ENCODE data around the gene MREG.
"Not testable (repeated sequence)": the region's sequence is repeated elsewhere in the genome, so short reads cannot be mapped to it uniquely, and the experiment has no call there.

MREG gene

GRCh38 chr2:216002693-216003092, 10.7 kb downstream of the MREG start:
- H3K27ac ChIP-seq: no peak overlapping the region
- no peak for TF ChIP-seq CTCF (conservative IDR thresholded peaks at IDR 0.05)

- TF ChIP-seq CTCF (conservative IDR thresholded peaks at IDR 0.05): no peak
- no peak overlapping the region for H3K27ac ChIP-seq
Measured at GRCh38 chr2:216002101-216002678, 11.2 kb downstream of the MREG start.

DNA sequence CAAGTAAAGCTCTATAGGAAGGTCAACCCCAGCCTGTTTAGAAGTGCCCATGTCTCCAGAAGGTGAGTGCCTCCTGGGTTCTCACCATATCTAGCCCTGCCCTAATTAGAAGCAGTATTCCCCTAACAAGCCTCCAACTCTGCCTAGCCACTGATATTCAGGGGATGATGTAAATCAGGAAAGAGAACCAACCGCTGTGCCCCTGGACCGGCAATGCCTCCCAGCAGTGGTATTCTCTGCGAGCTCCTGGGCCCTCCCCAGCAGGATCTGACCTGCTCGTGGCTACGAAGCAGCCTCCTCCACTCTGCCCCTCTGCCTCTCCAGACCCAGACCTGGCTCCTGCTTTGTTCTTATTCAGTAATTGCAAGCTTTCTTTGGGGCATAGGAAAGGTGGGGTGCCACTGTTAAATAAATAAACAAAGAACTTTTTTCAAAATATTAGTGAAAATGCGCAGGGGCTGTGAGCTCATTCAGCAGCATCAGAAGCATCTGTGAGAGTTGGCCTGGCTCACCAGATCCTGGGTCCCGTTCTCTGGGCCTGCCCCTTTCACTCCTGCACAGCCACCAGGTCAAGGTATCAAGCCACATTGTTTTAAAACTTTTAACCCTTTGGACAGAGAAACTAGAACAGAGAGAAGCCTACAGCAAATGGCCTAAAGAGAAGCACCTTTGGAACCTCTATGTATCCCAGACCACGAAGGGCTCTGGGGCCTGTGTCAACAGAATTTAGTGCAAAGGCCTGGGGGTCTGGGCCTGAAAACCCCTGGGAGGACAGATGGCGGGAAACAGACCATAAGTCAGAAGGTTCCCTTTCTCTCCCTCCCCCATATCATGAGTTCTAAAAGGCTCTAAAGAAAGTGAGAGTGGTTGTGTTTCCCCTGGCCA, 11.9 kb downstream of the MREG start:
- no peak overlapping the region for H3K27ac ChIP-seq
- TF ChIP-seq CTCF (conservative IDR thresholded peaks at IDR 0.05): no peak

GRCh38 chr2:215998636-215999035, 14.7 kb downstream of the MREG start:
- no peak for TF ChIP-seq CTCF (conservative IDR thresholded peaks at IDR 0.05)
- no peak overlapping the region for H3K27ac ChIP-seq

GRCh38 chr2:215997219-215997618, 16.1 kb downstream of the MREG start:
- no peak overlapping the region for H3K27ac ChIP-seq
- no peak for TF ChIP-seq CTCF (conservative IDR thresholded peaks at IDR 0.05)

DNA sequence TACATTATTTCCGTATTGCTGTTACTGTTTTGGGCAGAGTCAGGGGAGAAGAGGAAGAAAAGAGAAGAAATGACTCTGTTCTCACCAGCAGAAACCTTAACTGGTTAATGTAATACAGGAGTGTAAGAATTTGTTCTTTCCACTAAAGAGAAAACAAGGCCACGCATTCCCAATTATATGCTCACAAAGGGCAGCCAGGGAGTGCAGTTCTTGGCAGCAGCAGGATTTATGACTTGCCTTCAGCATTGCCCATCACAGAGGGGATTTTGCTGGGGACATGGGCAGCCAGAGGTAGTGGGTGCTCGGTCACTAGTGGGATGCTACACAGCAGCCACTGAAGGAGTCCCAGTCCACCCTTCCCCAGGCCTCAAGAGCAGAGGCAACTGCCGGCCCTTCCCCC, 18.4 kb downstream of the MREG start:
- no peak overlapping the region for H3K27ac ChIP-seq
- no peak for TF ChIP-seq CTCF (conservative IDR thresholded peaks at IDR 0.05)

DNA sequence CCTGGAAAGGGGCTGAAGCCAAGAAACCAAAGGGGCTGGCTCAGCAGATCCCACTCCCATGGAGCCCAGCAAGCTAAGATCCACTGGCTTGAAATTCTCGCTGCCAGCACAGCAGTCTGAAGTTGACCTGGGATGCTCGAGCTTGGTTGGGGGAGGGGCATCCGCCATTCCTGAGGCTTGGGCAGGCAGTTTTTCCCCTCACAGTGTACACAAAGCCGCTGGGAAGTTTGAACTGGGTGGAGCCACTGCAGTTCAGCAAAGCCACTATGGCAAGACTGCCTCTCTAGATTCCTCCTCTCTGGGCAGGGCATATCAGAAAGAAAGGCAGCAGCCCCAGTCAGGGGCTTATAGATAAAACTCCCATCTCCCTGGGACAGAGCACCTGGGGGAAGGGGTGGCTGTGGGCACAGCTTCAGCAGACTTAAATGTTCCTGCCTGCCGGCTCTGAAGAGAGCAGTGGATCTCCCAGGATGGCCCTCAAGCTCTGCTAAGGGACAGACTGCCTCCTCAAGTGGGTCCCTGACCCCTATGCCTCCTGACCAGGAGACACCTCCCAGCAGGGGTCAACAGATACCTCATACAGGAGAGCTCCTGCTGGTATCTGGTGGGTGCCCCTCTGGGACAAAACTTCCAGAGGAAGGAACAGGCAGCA, 24.7 kb downstream of the MREG start:
- not testable (repeated sequence) for H3K27ac ChIP-seq
